ENCODE results near the gene CLEC16A. TPM values are rescaled to one million over a fixed set of nuclear protein-coding genes. Genes with fewer than 3 reads are reported as not detected.

The CLEC16A gene
- total RNA-seq, 4 donors from 2014 or later, result 29.5 to 58.8 (median 48.4) TPM

DNA sequence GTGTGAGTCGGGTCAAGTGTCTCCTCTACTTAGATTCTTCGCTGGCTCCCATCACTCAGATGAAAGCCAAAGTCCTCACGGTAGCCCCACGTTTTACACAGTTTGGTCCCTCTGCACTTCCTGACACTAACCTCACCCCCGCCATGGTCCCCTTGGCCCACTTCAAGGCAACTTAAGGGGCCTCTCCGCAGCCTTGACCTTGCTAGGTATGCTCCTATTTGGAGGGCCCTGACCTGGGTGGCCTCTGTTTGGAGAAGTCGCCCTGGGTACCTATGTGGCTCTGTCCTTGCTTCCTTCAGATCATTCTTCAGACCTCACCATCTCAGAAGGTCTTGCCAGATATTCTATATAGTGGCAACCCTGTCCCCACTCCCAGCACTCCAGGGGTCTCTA is 201.5 kb downstream of the CLEC16A start:
- H3K27me3 ChIP-seq, result no peaks in the 10 kb centered on the region
- no peak overlapping the region for H3K27ac ChIP-seq
- 96 to 97% methylated on average over 7 of the region's 7 CpGs for WGBS, 2 donors
- H3K36me3 ChIP-seq, result no peaks in the 10 kb centered on the region
- H3K4me1 ChIP-seq, result peaks cover 0 to 6% of the 10 kb centered on the region in 2 donors
- no peaks in the 10 kb centered on the region for H3K9me3 ChIP-seq
- no peak overlapping the region for H3K4me3 ChIP-seq (replicated peaks in 1 of 3)
- DNase-seq, result no peak
- TF ChIP-seq, protein P1, sequence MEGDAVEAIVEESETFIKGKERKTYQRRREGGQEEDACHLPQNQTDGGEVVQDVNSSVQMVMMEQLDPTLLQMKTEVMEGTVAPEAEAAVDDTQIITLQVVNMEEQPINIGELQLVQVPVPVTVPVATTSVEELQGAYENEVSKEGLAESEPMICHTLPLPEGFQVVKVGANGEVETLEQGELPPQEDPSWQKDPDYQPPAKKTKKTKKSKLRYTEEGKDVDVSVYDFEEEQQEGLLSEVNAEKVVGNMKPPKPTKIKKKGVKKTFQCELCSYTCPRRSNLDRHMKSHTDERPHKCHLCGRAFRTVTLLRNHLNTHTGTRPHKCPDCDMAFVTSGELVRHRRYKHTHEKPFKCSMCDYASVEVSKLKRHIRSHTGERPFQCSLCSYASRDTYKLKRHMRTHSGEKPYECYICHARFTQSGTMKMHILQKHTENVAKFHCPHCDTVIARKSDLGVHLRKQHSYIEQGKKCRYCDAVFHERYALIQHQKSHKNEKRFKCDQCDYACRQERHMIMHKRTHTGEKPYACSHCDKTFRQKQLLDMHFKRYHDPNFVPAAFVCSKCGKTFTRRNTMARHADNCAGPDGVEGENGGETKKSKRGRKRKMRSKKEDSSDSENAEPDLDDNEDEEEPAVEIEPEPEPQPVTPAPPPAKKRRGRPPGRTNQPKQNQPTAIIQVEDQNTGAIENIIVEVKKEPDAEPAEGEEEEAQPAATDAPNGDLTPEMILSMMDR (IDR thresholded peaks at IDR 0.05), result no peak
- TF ChIP-seq POLR2A (IDR thresholded peaks at IDR 0.05), result no peak
- intact Hi-C loops (cut with DNase I), result no loop called here

DNA sequence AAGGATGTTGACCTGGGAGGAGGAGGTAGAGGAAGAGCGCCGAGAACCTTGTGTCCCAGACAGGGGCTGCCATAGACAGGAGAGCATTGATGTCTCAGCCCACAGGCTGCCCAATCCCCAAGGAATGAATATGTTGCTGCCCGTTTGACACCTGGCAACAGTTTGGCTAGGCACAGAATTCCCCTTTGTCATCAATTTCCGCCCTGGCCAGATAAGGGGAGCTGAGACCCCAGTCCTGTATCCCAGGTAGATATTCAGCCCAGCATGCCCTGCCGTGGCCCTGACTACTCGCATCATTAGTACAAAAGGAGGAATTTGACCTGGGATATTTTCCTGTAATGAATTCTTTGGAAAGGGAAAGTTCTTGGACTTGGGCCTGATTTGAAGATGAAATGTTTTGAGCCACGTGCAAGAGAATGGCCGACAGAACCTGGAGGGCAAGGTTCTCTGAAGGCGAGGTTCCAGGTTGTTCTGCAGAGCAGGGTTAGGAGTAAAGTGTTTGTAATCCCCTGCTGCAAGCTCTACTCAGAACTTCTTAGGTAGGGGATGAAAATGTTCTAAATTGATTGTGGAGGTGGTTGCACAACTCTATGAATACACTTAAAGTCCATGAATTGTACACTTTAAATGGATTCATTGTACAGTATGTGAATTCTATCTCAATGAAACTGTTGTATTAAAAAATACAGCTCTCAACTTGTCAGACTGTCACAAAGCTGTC is 202.8 kb downstream of the CLEC16A start:
- H3K27me3 ChIP-seq, result no peaks in the 10 kb centered on the region
- DNase-seq, result no peak
- intact Hi-C loops (cut with DNase I), result no loop called here
- H3K36me3 ChIP-seq, result no peaks in the 10 kb centered on the region
- H3K27ac ChIP-seq, result no peak overlapping the region
- WGBS, 2 donors, result 81 to 84% methylated on average over 9 of the region's 9 CpGs
- H3K4me3 ChIP-seq (replicated peaks in 1 of 3), result no peak overlapping the region
- peaks cover 0 to 6% of the 10 kb centered on the region in 2 donors for H3K4me1 ChIP-seq
- TF ChIP-seq POLR2A (IDR thresholded peaks at IDR 0.05), result no peak
- TF ChIP-seq, protein P1 (IDR thresholded peaks at IDR 0.05), result no peak
- H3K9me3 ChIP-seq, result no peaks in the 10 kb centered on the region

DNA sequence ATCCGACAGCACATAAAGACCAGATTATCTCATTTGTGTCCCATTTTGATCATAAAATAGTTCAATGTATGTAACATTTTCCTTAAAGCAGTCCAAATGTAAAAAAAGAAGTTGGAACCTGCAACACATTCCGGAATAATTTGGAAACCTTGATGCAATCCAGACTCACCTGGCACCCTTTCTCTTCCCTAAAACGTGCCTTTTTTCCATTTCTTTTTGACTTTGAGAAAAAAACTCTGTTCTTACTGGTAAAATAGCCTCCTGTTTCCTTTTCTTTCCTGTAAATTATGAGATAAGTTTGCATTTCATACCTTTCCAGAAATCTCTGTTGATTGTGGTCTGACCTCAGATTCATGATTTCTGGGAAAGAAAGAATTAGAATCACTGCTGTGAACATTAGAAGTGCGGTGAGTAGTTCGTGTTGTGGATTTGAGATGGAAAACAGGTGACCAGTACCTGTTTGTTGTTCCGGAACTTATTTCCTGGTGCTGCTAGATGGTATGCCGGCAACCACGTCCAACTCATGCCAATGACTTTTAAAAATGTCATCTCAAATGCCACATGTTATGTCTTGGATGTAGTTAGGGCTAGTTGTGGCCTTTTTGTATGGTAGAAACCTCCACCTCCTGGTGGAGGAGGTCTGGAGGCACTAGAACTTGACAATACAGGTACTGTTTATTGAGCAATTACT is 203.5 kb downstream of the CLEC16A start:
- DNase-seq, result no peak
- peaks cover 0 to 6% of the 10 kb centered on the region in 2 donors for H3K4me1 ChIP-seq
- intact Hi-C loops (cut with DNase I), result no loop called here
- H3K27me3 ChIP-seq, result no peaks in the 10 kb centered on the region
- H3K4me3 ChIP-seq (replicated peaks in 1 of 3), result no peak overlapping the region
- no peak overlapping the region for H3K27ac ChIP-seq
- H3K36me3 ChIP-seq, result no peaks in the 10 kb centered on the region
- WGBS, 2 donors, result 92% methylated on average over 8 of the region's 8 CpGs
- no peak for TF ChIP-seq POLR2A (IDR thresholded peaks at IDR 0.05)
- TF ChIP-seq, protein P1 (IDR thresholded peaks at IDR 0.05), result no peak
- no peaks in the 10 kb centered on the region for H3K9me3 ChIP-seq

DNA sequence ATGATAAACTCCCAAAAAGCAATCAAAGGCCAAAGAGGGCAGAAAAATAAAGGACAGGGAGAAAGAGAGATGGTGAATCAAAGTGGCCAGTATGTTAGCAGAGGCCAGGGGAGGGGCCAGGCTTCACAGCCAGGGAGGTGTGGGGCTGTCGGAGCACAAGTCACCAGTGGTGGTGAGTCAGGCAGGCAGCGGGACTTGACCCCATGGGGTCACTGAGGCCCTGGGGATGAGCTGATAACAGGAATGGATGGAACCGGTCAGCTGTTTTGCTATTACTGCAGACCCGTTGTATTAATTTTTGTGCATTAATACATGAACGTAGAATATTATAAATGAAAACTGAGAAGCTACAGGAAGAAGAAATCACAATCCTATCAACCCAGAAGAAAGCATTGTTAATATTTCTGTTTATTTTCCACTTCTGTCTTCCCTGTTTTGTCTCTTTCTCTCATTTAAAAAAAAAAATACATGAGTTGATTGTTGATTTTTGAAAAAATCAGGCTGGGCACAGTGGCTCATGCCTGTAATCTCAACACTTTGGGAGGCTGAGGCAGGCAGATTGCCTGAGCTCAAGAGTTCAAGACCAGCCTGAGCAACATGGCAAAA is 204.8 kb downstream of the CLEC16A start:
- WGBS, 2 donors, result 77 to 90% methylated on average over 5 of the region's 5 CpGs
- Histone ChIP-seq H3K36me3 (no peaks in the 10 kb centered on the region), H3K27me3 (no peaks in the 10 kb centered on the region), H3K27ac (no peak overlapping the region), H3K4me1 (peaks cover 0 to 6% of the 10 kb centered on the region in 2 donors), H3K4me3 (replicated peaks in 1 of 3) (no peak overlapping the region), H3K9me3 (no peaks in the 10 kb centered on the region)
- TF ChIP-seq POLR2A (IDR thresholded peaks at IDR 0.05), result no peak
- TF ChIP-seq, protein P1 (IDR thresholded peaks at IDR 0.05), result no peak
- no peak for DNase-seq
- intact Hi-C loops (cut with DNase I), result no loop called here

DNA sequence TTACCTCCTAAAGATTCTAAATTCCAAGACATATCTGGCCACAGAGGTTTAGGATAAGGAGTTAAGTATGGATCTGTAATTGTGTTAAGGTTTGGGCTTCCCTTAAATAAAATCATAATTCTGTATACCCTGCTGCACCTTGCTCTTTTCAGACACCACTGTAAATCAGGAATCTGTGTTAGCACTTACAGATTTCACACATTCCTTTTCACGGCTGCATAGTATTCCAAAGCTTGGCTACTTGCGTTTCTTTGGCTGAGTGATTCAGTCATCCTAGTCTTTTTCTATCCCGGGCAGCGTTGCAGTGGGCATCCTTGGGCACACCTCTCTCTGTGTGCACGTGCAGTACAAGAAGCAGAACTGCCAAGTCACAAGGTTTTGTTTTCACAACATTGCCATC is 205.8 kb downstream of the CLEC16A start:
- H3K36me3 ChIP-seq, result no peaks in the 10 kb centered on the region
- no peak for TF ChIP-seq POLR2A (IDR thresholded peaks at IDR 0.05)
- TF ChIP-seq, protein P1 (IDR thresholded peaks at IDR 0.05), result no peak
- H3K27ac ChIP-seq, result no peak overlapping the region
- intact Hi-C loops (cut with DNase I), result no loop called here
- no peaks in the 10 kb centered on the region for H3K9me3 ChIP-seq
- H3K4me1 ChIP-seq, result peaks cover 0 to 3% of the 10 kb centered on the region in 2 donors
- WGBS, 2 donors, result 98% methylated on average over 5 of the region's 5 CpGs
- DNase-seq, result no peak
- H3K27me3 ChIP-seq, result no peaks in the 10 kb centered on the region
- H3K4me3 ChIP-seq (replicated peaks in 1 of 3), result no peak overlapping the region

Data from thyroid gland (tissue), 4 donors.